B cell (primary cell): Measurements from ENCODE around the gene KSR2.

Experiments
- EZH2 ChIP-seq: IDR thresholded peaks from 2 replicates; pipeline ENCODE4 v1.6.1; 2012; ENCODE audit warnings: borderline replicate concordance, low read depth, mild to moderate bottlenecking, moderate library complexity, low read length; ENCODE audit not compliant: insufficient read depth, poor library complexity, severe bottlenecking
- TF ChIP-seq, protein P1 (sequence below): fragments of 200-600 bp; IDR thresholded peaks from one replicate; pipeline ENCODE4 v1.8.0; 2022; ENCODE audit warnings: antibody characterized with exemption, mild to moderate bottlenecking

- TF ChIP-seq, protein P1, sequence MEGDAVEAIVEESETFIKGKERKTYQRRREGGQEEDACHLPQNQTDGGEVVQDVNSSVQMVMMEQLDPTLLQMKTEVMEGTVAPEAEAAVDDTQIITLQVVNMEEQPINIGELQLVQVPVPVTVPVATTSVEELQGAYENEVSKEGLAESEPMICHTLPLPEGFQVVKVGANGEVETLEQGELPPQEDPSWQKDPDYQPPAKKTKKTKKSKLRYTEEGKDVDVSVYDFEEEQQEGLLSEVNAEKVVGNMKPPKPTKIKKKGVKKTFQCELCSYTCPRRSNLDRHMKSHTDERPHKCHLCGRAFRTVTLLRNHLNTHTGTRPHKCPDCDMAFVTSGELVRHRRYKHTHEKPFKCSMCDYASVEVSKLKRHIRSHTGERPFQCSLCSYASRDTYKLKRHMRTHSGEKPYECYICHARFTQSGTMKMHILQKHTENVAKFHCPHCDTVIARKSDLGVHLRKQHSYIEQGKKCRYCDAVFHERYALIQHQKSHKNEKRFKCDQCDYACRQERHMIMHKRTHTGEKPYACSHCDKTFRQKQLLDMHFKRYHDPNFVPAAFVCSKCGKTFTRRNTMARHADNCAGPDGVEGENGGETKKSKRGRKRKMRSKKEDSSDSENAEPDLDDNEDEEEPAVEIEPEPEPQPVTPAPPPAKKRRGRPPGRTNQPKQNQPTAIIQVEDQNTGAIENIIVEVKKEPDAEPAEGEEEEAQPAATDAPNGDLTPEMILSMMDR, result no peak
- no peak for TF ChIP-seq EZH2
Measured at GRCh38 chr12:117491711-117492110, 477.1 kb downstream of the KSR2 start.
